Measurements from ENCODE around the gene ZNF362.
A peak's percentile ranks its signal among the peaks of the same experiment; 100 is the strongest.

ZNF362 gene

GRCh38 chr1:33346927-33347649 lies 90.8 kb downstream of the ZNF362 start:
- DNase-seq (ENCODE audit: low read depth): no peak

DNA sequence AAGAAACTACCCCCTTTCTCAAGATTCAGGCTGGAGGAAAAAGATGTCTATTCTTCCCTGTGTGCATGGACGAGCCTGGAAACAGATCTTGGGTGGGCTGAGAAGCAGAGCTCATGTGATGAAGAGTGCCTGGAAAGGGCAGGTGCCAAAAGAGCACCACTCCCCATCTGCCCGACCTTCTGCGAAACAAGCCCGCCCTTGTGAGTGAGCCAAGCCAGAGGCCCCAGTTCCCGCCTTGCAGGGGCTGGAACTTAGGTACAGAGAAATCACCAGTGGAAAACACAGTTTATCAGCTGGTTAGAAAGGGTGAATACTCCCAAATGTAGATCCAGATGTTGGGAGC lies 91.3 kb downstream of the ZNF362 start:
- DNase-seq (ENCODE audit: low read depth): no peak

GRCh38 chr1:33348194-33348593 lies 91.9 kb downstream of the ZNF362 start:
- DNase-seq (ENCODE audit: low read depth): no peak

- DNase-seq (ENCODE audit: low read depth): no peak
Measured at GRCh38 chr1:33348676-33349080, 92.4 kb downstream of the ZNF362 start.

DNA sequence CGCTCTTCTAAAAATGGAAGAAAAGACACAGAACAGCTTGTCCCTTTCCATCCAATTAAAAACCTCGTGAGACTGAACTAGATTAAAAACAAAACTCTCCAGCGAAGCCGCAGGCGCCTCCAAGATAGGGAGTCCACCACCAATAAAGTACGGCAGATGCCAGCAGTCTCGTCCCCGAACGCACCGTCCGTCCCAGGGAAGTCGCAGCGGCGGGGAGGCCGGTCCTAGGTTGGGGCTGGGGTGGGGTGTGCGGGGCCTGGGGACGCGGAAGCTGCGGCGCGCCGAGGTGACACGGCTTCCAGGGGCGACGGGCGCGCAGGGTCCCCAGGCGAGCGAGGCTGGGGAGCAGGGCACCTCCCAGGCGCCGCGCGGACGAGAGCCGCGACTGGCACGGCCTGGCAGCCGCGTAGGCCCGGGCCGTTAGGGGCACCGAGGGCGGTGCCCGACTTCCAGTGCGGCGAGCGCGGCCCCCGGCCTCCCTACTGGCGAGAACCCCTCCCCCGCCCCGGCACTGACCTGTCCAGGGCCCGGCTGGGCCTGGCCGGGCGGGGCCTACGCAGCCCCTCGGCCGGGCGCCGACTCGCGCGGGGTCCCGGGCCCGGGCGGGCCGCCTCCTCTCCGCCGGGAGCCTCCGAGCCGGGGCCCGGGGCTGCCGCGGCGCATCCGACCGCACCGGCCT lies 92.9 kb downstream of the ZNF362 start:
- peak; percentile 29 for DNase-seq (ENCODE audit: low read depth)

GRCh38 chr1:33349778-33350610 lies 93.7 kb downstream of the ZNF362 start:
- DNase-seq (ENCODE audit: low read depth): peak; percentile 76

Measured in activated T-helper 1 cell treated with Interleukin-2 at 50 U/mL for 16 hours (primary cell).